ENCODE measurements around the gene HILPDA. TPM values are rescaled to one million over a fixed set of nuclear protein-coding genes. Genes with fewer than 3 reads are reported as not detected.
"Not testable (repeated sequence)": the region's sequence is repeated elsewhere in the genome, so short reads cannot be mapped to it uniquely, and the experiment has no call there.

HILPDA gene
- total RNA-seq, 1 donor from 2014 or later = 41.1 TPM

DNA sequence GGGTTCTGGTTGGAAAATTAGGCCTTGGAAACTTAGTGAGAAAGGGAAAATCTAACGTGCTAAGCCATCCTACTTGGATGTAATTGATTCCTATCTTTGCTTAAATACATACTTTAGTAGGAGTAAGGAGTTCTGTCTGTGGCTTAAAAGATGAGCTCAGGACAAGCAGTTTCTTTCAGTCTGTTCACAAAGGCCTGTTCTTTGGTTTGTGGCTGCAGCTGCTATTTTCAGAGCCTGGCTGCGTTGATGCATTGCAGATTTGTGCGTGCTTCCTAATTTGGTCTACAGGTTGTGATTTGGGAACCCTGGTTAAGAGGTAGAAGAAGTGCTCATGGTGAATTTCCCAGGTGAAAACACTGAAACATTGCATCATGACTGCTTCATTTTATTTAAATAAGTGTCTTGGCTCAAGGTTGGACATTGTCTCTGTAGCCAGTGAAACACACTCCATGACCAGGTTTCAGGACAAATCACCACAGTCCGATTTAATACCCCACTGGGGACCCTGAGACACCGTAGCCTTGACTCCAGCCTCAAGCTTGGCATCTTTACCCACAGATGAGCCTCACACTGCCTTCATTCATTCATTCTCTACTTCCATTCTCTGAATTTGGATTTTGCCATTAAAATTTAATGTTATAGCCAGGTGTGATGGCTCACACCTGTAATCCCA lies 51.8 kb downstream of the HILPDA start:
- not testable (repeated sequence) for H3K36me3 ChIP-seq (ENCODE audit: control insufficient read depth, insufficient read depth, low read length); H3K4me3 ChIP-seq (ENCODE audit: low read depth, low read length); DNase-seq (ENCODE audit: low read depth); H3K27me3 ChIP-seq (ENCODE audit: control insufficient read depth, insufficient read depth, low read length); FAIRE-seq

Other genes starting within 250 kb of the HILPDA start
- gene LEP, start 214.6 kb upstream of the HILPDA start, total RNA-seq = under 0.01 TPM in 2 replicates
- 17.1 and 18.1 TPM in 2 replicates for gene RBM28, start 112.0 kb upstream of the HILPDA start, total RNA-seq
- under 0.01 and 0.13 TPM in 2 replicates for gene PRRT4, start 94.2 kb upstream of the HILPDA start, total RNA-seq
- gene IMPDH1, start 45.9 kb upstream of the HILPDA start, total RNA-seq = 47.9 and 53.4 TPM in 2 replicates
- gene METTL2B, start 20.9 kb downstream of the HILPDA start, total RNA-seq = 34.2 and 38.3 TPM in 2 replicates
- gene GARIN1A, start 216.4 kb downstream of the HILPDA start, total RNA-seq = under 0.01 and 0.51 TPM in 2 replicates